IMR-90 (cell line): Measurements from ENCODE around the gene CUL4A. TPM values are rescaled to one million over a fixed set of nuclear protein-coding genes. Genes with fewer than 3 reads are reported as not detected.
A peak's percentile ranks its signal among the peaks of the same experiment; 100 is the strongest.

Experiments
- ATAC-seq: fragments of 200-7000 bp; cut with Tn5 transposase; 2 replicates; pipeline ENCODE4 v1.9.1; 2020; ENCODE audit warnings: low read depth, mild to moderate bottlenecking, moderate library complexity
- BruUV-seq: library from RNA; stranded (reverse); fragments of 400-500 nt; replicated peaks from 2 replicates; lab custom pipeline; 2021; lab: Mats Ljungman, UMichigan
- CTCF ChIA-PET: fragments of 300-600 bp; formaldehyde crosslinking; extraction: SDS; loops from one replicate; lab custom pipeline; 2021; ENCODE audit warnings: antibody characterized with exemption; lab: Yijun Ruan, JAX
- POLR2A ChIA-PET: fragments of 300-600 bp; sonication (Branson Sonifier 250); formaldehyde crosslinking; loops from one replicate; lab custom pipeline; 2022; ENCODE audit warnings: antibody characterized with exemption; ENCODE audit not compliant: unreplicated experiment; lab: Charles Lee
- DNase-seq: peaks from one replicate; pipeline ENCODE4 v3.0.0; 2013
- H2AFZ ChIP-seq: replicated peaks from 2 replicates; pipeline ENCODE3; 2013; ENCODE audit warnings: low read length, mild to moderate bottlenecking; ENCODE audit not compliant: poor library complexity
- H2AK5ac ChIP-seq: 2 replicates; pipeline ENCODE4 v1.6.1; 2013; ENCODE audit warnings: low read depth, low read length, inconsistent platforms
- H2AK9ac ChIP-seq: replicated peaks from 2 replicates; pipeline ENCODE3; 2013; ENCODE audit warnings: mild to moderate bottlenecking, low read depth, low read length, moderate library complexity; ENCODE audit not compliant: poor library complexity
- H2BK120ac ChIP-seq: 2 replicates; pipeline ENCODE4 v1.6.1; 2013; ENCODE audit warnings: low read depth, low read length, inconsistent platforms
- H2BK15ac ChIP-seq: 3 replicates; pipeline ENCODE4 v1.6.1; 2013; ENCODE audit warnings: low read depth, low read length, inconsistent platforms
- H2BK20ac ChIP-seq: 2 replicates; pipeline ENCODE4 v1.6.1; 2013; ENCODE audit warnings: low read depth, mild to moderate bottlenecking, inconsistent platforms, low read length, moderate library complexity
- H2BK5ac ChIP-seq: 2 replicates; pipeline ENCODE4 v1.6.1; 2013; ENCODE audit warnings: mild to moderate bottlenecking, low read depth, low read length, inconsistent platforms; ENCODE audit not compliant: poor library complexity, severe bottlenecking
- H3K14ac ChIP-seq: replicated peaks from 2 replicates; pipeline ENCODE4 v1.6.1; 2013; ENCODE audit warnings: low read depth, low read length, inconsistent platforms
- H3K18ac ChIP-seq: 2 replicates; pipeline ENCODE4 v1.6.1; 2013; ENCODE audit warnings: low read depth, low read length, control low read depth
- H3K23ac ChIP-seq: 2 replicates; pipeline ENCODE4 v1.6.1; 2013; ENCODE audit warnings: low read depth, low read length, inconsistent platforms
- H3K27ac ChIP-seq: 2 replicates; pipeline ENCODE4 v1.5.1; 2013; ENCODE audit warnings: mild to moderate bottlenecking, control low read depth, low read length; ENCODE audit not compliant: insufficient read depth
- H3K27me3 ChIP-seq: 2 replicates; pipeline ENCODE4 v1.6.1; 2013; ENCODE audit warnings: low read length; ENCODE audit not compliant: control insufficient read depth, insufficient read depth
- H3K36me3 ChIP-seq: 2 replicates; pipeline ENCODE4 v1.6.1; 2013; ENCODE audit warnings: low read length, mixed read lengths; ENCODE audit not compliant: control insufficient read depth, insufficient read depth
- H3K4ac ChIP-seq: 2 replicates; pipeline ENCODE4 v1.6.1; 2013; ENCODE audit warnings: low read depth, low read length, inconsistent platforms
- H3K4me1 ChIP-seq: 2 replicates; pipeline ENCODE4 v1.6.1; 2013; ENCODE audit warnings: low read length, mixed read lengths; ENCODE audit not compliant: control insufficient read depth, insufficient read depth
- H3K4me2 ChIP-seq: 2 replicates; pipeline ENCODE4 v1.6.1; 2013; ENCODE audit warnings: low read depth, mild to moderate bottlenecking, control low read depth, low read length, moderate library complexity
- H3K4me3 ChIP-seq: 2 replicates; pipeline ENCODE4 v1.5.1; 2013; ENCODE audit warnings: low read depth, mild to moderate bottlenecking, control low read depth, low read length, moderate library complexity; ENCODE audit not compliant: insufficient read depth
- H3K56ac ChIP-seq: 2 replicates; pipeline ENCODE4 v1.6.1; 2013; ENCODE audit warnings: low read length, inconsistent platforms; ENCODE audit not compliant: insufficient read depth; ENCODE audit errors: extremely low read depth
- H3K79me1 ChIP-seq, 2 experiments: 2 replicates each; pipeline ENCODE4 v1.6.1; 2013; ENCODE audit warnings: low read length in 2 of 2, inconsistent platforms in 1 of 2, low read depth in 1 of 2
- H3K9ac ChIP-seq: 2 replicates; pipeline ENCODE4 v1.6.1; 2013; ENCODE audit warnings: low read depth, low read length, control low read depth
- H3K9me1 ChIP-seq: 2 replicates; pipeline ENCODE4 v1.6.1; 2013; ENCODE audit warnings: low read length, inconsistent platforms; ENCODE audit not compliant: insufficient read depth
- H3K9me3 ChIP-seq: 2 replicates; pipeline ENCODE4 v1.6.1; 2013; ENCODE audit warnings: low read length; ENCODE audit not compliant: control insufficient read depth, insufficient read depth
- H4K20me1 ChIP-seq: 2 replicates; pipeline ENCODE4 v1.6.1; 2013; ENCODE audit warnings: low read length, inconsistent platforms; ENCODE audit not compliant: insufficient read depth
- H4K5ac ChIP-seq: 2 replicates; pipeline ENCODE4 v1.6.1; 2013; ENCODE audit warnings: mild to moderate bottlenecking, low read depth, low read length, control low read depth
- H4K8ac ChIP-seq, 2 experiments: 2 replicates each; pipeline ENCODE4 v1.6.1; 2013; ENCODE audit warnings: low read depth in 2 of 2, low read length in 2 of 2, control low read depth in 1 of 2, inconsistent platforms in 1 of 2
- H4K91ac ChIP-seq: 2 replicates; pipeline ENCODE4 v1.6.1; 2013; ENCODE audit warnings: low read depth, low read length, inconsistent platforms; ENCODE audit not compliant: insufficient read depth
- BHLHE40 ChIP-seq: fragments of 150-350 bp; IDR thresholded peaks from 2 replicates; pipeline ENCODE4 v1.6.1; 2016; ENCODE audit warnings: mild to moderate bottlenecking, low read depth, low read length
- ELK1 ChIP-seq: fragments of 150-350 bp; IDR thresholded peaks from 2 replicates; pipeline ENCODE4 v1.6.1; 2016; ENCODE audit warnings: low read depth, mild to moderate bottlenecking, low read length, moderate library complexity, borderline replicate concordance
- FOS ChIP-seq: fragments of 150-350 bp; IDR thresholded peaks from 2 replicates; pipeline ENCODE4 v1.6.1; 2016; ENCODE audit warnings: low read depth, low read length
- MAZ ChIP-seq: IDR thresholded peaks from 2 replicates; pipeline ENCODE4 v1.6.1; 2012; ENCODE audit warnings: low read depth, mild to moderate bottlenecking, low read length, improper control_type of control experiment, moderate library complexity, borderline replicate concordance
- MXI1 ChIP-seq: IDR thresholded peaks from 2 replicates; pipeline ENCODE4 v1.6.1; 2012; ENCODE audit warnings: low read depth, mild to moderate bottlenecking, low read length, moderate library complexity, borderline replicate concordance
- NFE2L2 ChIP-seq: fragments of 150-350 bp; IDR thresholded peaks from 2 replicates; pipeline ENCODE4 v1.6.1; 2016; ENCODE audit warnings: low read depth, mild to moderate bottlenecking, low read length
- POLR2A ChIP-seq: IDR thresholded peaks from 2 replicates; pipeline ENCODE4 v1.6.1; 2012; ENCODE audit warnings: mild to moderate bottlenecking, low read depth, low read length
- RAD21 ChIP-seq: IDR thresholded peaks from 2 replicates; pipeline ENCODE4 v1.6.1; 2012; ENCODE audit warnings: low read length, improper control_type of control experiment
- RCOR1 ChIP-seq: IDR thresholded peaks from 2 replicates; pipeline ENCODE4 v1.6.1; 2012; ENCODE audit warnings: mild to moderate bottlenecking, low read length, improper control_type of control experiment; ENCODE audit not compliant: insufficient replicate concordance
- RFX5 ChIP-seq: IDR thresholded peaks from 2 replicates; pipeline ENCODE4 v1.8.0; 2012; ENCODE audit warnings: low read depth, mild to moderate bottlenecking, low read length, moderate library complexity
- SMC3 ChIP-seq: fragments of 150-350 bp; IDR thresholded peaks from 2 replicates; pipeline ENCODE4 v1.6.1; 2016; ENCODE audit warnings: low read depth, mild to moderate bottlenecking, antibody characterized with exemption, low read length, moderate library complexity
- WGBS, 2 experiments: methylation state at CpG; one replicate each; pipeline versions ENCODE4 v1.1.5 to v1.1.7; 2013; ENCODE audit warnings: missing lambda C conversion rate in 2 of 2; ENCODE audit not compliant: insufficient read length in 1 of 2; ENCODE audit errors: extremely low coverage in 2 of 2; 5-methylcytosine and 5-hydroxymethylcytosine counted together
- dilution Hi-C: fragments of 300-500 bp; cut with HindIII; formaldehyde crosslinking; loops from one replicate; pipeline ENCODE4 v1.14.3; 2018; ENCODE audit warnings: low sequenced_read_pairs; ENCODE audit not compliant: unreplicated experiment
- in situ Hi-C: fragments of 300-500 bp; cut with MboI; formaldehyde crosslinking; loops from 3 replicates; pipeline ENCODE4 v1.14.3; 2019; ENCODE audit warnings: low sequenced_read_pairs, inconsistent platforms, mixed read lengths
- intact Hi-C: fragments of 100-400 bp; cut with micrococcal nuclease; formaldehyde crosslinking; loops from 2 replicates; pipeline ENCODE4 v1.10.0; 2022
- polyA plus RNA-seq, 3 experiments: library from polyadenylated mRNA; depleted of rRNA; stranded (reverse); fragments of >200 nt; gene quantifications; 2 replicates each; pipeline ENCODE4 v1.2.3, GENCODE V29; 2012; ENCODE audit warnings: low replicate concordance in 1 of 3
- total RNA-seq: library from RNA; depleted of rRNA; stranded (reverse); fragments of >200 nt; gene quantifications from 2 replicates; pipeline ENCODE4 v1.2.3, GENCODE V29; 2012
- TF ChIP-seq, protein P1 (sequence below): conservative IDR thresholded peaks from 2 replicates; pipeline ENCODE4 v1.5.1; 2012; ENCODE audit warnings: mild to moderate bottlenecking, low read depth, low read length, improper control_type of control experiment

Gene CUL4A
- total and polyA plus RNA-seq, 2 of the 4 experiments (the other 2 are of a cell fraction) = 86.0 to 146 TPM

- 81% methylated on average over 9 of the region's 16 CpGs; no CpG with 5 or more reads in 1 of the 2 experiments for WGBS, 2 experiments
- no peaks in the 10 kb centered on the region for H4K20me1 ChIP-seq
- no peak overlapping the region for H2BK120ac ChIP-seq
- dilution Hi-C loops = no loop called here
- no peak overlapping the region for H4K5ac ChIP-seq
- H3K4ac ChIP-seq = no peak overlapping the region; the same call in 1 of the 2 replicates
- H2AFZ ChIP-seq = no peak overlapping the region
- no TSS peak for BruUV-seq
- no peaks in the 10 kb centered on the region for H3K27me3 ChIP-seq
- H4K8ac ChIP-seq = no peak overlapping the region
- H4K91ac ChIP-seq = no peak overlapping the region
- POLR2A ChIA-PET = no interaction called here
- H2AK9ac ChIP-seq = no peak overlapping the region
- H3K9me1 ChIP-seq = no peaks in the 10 kb centered on the region
- in situ Hi-C loops = no loop called here
- no peaks in the 10 kb centered on the region for H3K79me1 ChIP-seq
- H3K27ac ChIP-seq = no peak overlapping the region
- no peak overlapping the region for H2BK20ac ChIP-seq
- H3K9ac ChIP-seq = no peak overlapping the region
- no peak overlapping the region for H2BK15ac ChIP-seq
- intact Hi-C loops = no loop called here
- 0 out of 2 replicates have a peak overlapping the region, but pooled peaks have one; percentile 3 for H2AK5ac ChIP-seq
- peaks cover 6% of the 10 kb centered on the region for H3K4me1 ChIP-seq
- no peaks in the 10 kb centered on the region for H3K36me3 ChIP-seq
- no peak overlapping the region for H3K56ac ChIP-seq
- H3K9me3 ChIP-seq = no peaks in the 10 kb centered on the region
- H3K14ac ChIP-seq = no peak overlapping the region
- H2BK5ac ChIP-seq = no peak overlapping the region
- no peak overlapping the region for H3K4me2 ChIP-seq
- H3K4me3 ChIP-seq = no peak overlapping the region
- CTCF ChIA-PET = no interaction called here
- H3K18ac ChIP-seq = no peak overlapping the region
- TF ChIP-seq BHLHE40 (no peak), FOS (no peak), MXI1 (no peak), MAZ (no peak), NFE2L2 (no peak), ELK1 (no peak), RCOR1 (no peak), RAD21 (no peak), SMC3 (no peak), POLR2A (no peak), RFX5 (no peak)
- TF ChIP-seq, protein P1, sequence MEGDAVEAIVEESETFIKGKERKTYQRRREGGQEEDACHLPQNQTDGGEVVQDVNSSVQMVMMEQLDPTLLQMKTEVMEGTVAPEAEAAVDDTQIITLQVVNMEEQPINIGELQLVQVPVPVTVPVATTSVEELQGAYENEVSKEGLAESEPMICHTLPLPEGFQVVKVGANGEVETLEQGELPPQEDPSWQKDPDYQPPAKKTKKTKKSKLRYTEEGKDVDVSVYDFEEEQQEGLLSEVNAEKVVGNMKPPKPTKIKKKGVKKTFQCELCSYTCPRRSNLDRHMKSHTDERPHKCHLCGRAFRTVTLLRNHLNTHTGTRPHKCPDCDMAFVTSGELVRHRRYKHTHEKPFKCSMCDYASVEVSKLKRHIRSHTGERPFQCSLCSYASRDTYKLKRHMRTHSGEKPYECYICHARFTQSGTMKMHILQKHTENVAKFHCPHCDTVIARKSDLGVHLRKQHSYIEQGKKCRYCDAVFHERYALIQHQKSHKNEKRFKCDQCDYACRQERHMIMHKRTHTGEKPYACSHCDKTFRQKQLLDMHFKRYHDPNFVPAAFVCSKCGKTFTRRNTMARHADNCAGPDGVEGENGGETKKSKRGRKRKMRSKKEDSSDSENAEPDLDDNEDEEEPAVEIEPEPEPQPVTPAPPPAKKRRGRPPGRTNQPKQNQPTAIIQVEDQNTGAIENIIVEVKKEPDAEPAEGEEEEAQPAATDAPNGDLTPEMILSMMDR = no peak
- ATAC-seq = no peak
- DNase-seq = no peak
- no peak overlapping the region for H3K23ac ChIP-seq
Measured at GRCh38 chr13:113161433-113161832, 48.0 kb upstream of the CUL4A start.
